ENCODE data around the gene CREB5. TPM values are rescaled to one million over a fixed set of nuclear protein-coding genes. Genes with fewer than 3 reads are reported as not detected.

Gene CREB5
- total RNA-seq, 2 donors from 2014 or later: 0.53 to 2.6 TPM

GRCh38 chr7:28700790-28701203 is 288.5 kb downstream of the CREB5 start:
- no peak overlapping the region for H3K27ac ChIP-seq (ENCODE audit: low read depth, low read length)
- H3K9me3 ChIP-seq (ENCODE audit: control insufficient read depth, low read length): no peaks in the 10 kb centered on the region
- no peak overlapping the region for H3K4me3 ChIP-seq (ENCODE audit: low read length)
- Mint-ChIP-seq H3K4me3 (no peak overlapping the region), H3K36me3 (ENCODE audit: low read depth) (no peaks in the 10 kb centered on the region), H3K4me1 (peaks cover 4% of the 10 kb centered on the region), H3K27ac (no peak overlapping the region), H3K27me3 (ENCODE audit: insufficient read depth) (no peaks in the 10 kb centered on the region), H3K9me3 (no peaks in the 10 kb centered on the region)
- no peak for DNase-seq
- no peak overlapping the region for H3K9ac ChIP-seq (ENCODE audit: extremely low read depth, low read length, poor library complexity, severe bottlenecking)
- WGBS, 2 experiments (ENCODE audit: insufficient coverage in 1 of 2, insufficient read length in 1 of 2): 90 to 96% methylated on average over 3 of the region's 3 CpGs
- H3K36me3 ChIP-seq (ENCODE audit: control insufficient read depth, insufficient read depth, low read length): no peaks in the 10 kb centered on the region
- no peak for TF ChIP-seq CTCF (conservative IDR thresholded peaks at IDR 0.05)
- no peaks in the 10 kb centered on the region for H3K27me3 ChIP-seq (ENCODE audit: control insufficient read depth, insufficient read depth, low read length, poor library complexity, severe bottlenecking)
- H3K4me1 ChIP-seq (ENCODE audit: control insufficient read depth, insufficient read depth, low read length): no peaks in the 10 kb centered on the region

- Histone ChIP-seq H3K27me3 (ENCODE audit: control insufficient read depth, insufficient read depth, low read length, poor library complexity, severe bottlenecking) (no peaks in the 10 kb centered on the region), H3K9me3 (ENCODE audit: control insufficient read depth, low read length) (no peaks in the 10 kb centered on the region), H3K4me3 (ENCODE audit: low read length) (no peak overlapping the region), H3K9ac (ENCODE audit: extremely low read depth, low read length, poor library complexity, severe bottlenecking) (no peak overlapping the region), H3K4me1 (ENCODE audit: control insufficient read depth, insufficient read depth, low read length) (no peaks in the 10 kb centered on the region), H3K36me3 (ENCODE audit: control insufficient read depth, insufficient read depth, low read length) (no peaks in the 10 kb centered on the region), H3K27ac (ENCODE audit: low read depth, low read length) (no peak overlapping the region)
- Mint-ChIP-seq H3K9me3 (no peaks in the 10 kb centered on the region), H3K27ac (no peak overlapping the region), H3K4me3 (no peak overlapping the region), H3K27me3 (ENCODE audit: insufficient read depth) (no peaks in the 10 kb centered on the region), H3K36me3 (ENCODE audit: low read depth) (no peaks in the 10 kb centered on the region), H3K4me1 (no peaks in the 10 kb centered on the region)
- no CpG with 5 or more reads among the region's 1 CpG for WGBS, 2 experiments (ENCODE audit: insufficient coverage in 1 of 2, insufficient read length in 1 of 2)
- TF ChIP-seq CTCF (conservative IDR thresholded peaks at IDR 0.05): no peak
- DNase-seq: no peak
Observed at GRCh38 chr7:28701731-28702130, 289.4 kb downstream of the CREB5 start.

GRCh38 chr7:28702171-28702570 is 289.9 kb downstream of the CREB5 start:
- no peaks in the 10 kb centered on the region for H3K9me3 ChIP-seq (ENCODE audit: control insufficient read depth, low read length)
- TF ChIP-seq CTCF (conservative IDR thresholded peaks at IDR 0.05): no peak
- H3K4me1 ChIP-seq (ENCODE audit: control insufficient read depth, insufficient read depth, low read length): no peaks in the 10 kb centered on the region
- no peak overlapping the region for H3K27ac ChIP-seq (ENCODE audit: low read depth, low read length)
- DNase-seq: no peak
- no peaks in the 10 kb centered on the region for H3K9me3 Mint-ChIP-seq
- 94 to 96% methylated on average over 4 of the region's 4 CpGs for WGBS, 2 experiments (ENCODE audit: insufficient coverage in 1 of 2, insufficient read length in 1 of 2)
- H3K36me3 Mint-ChIP-seq (ENCODE audit: low read depth): no peaks in the 10 kb centered on the region
- H3K9ac ChIP-seq (ENCODE audit: extremely low read depth, low read length, poor library complexity, severe bottlenecking): no peak overlapping the region
- H3K27ac Mint-ChIP-seq: no peak overlapping the region
- no peaks in the 10 kb centered on the region for H3K27me3 ChIP-seq (ENCODE audit: control insufficient read depth, insufficient read depth, low read length, poor library complexity, severe bottlenecking)
- no peak overlapping the region for H3K4me3 ChIP-seq (ENCODE audit: low read length)
- no peaks in the 10 kb centered on the region for H3K36me3 ChIP-seq (ENCODE audit: control insufficient read depth, insufficient read depth, low read length)
- H3K4me1 Mint-ChIP-seq: no peaks in the 10 kb centered on the region
- H3K27me3 Mint-ChIP-seq (ENCODE audit: insufficient read depth): no peaks in the 10 kb centered on the region
- no peak overlapping the region for H3K4me3 Mint-ChIP-seq
